ENCODE data around the gene ATRX. TPM values are rescaled to one million over a fixed set of nuclear protein-coding genes. Genes with fewer than 3 reads are reported as not detected.

ATRX gene
- total and polyA plus RNA-seq, 2 of the 8 experiments (the other 6 are each of a cell fraction or from before 2014, with no cell fraction given), result 28.4 to 97.8 TPM

- TF ChIP-seq PHF8 (conservative IDR thresholded peaks at IDR 0.05; ENCODE audit: low read depth, low read length) (no peak), CREB1 (IDR thresholded peaks at IDR 0.05) (no peak), FOSL1 (IDR thresholded peaks at IDR 0.05; ENCODE audit: insufficient read depth, low read depth, low read length) (no peak), CEBPB (IDR thresholded peaks at IDR 0.05; ENCODE audit: low read depth, low read length) (no peak), YY1 (IDR thresholded peaks at IDR 0.05; ENCODE audit: low read depth, low read length) (no peak), KDM4A (IDR thresholded peaks at IDR 0.05; ENCODE audit: low read depth, low read length, severe bottlenecking) (no peak), RBBP5 (IDR thresholded peaks at IDR 0.05; ENCODE audit: borderline replicate concordance, low read depth, low read length) (no peak), EP300 (IDR thresholded peaks at IDR 0.05; ENCODE audit: borderline replicate concordance in 1 of 2, low read depth in 2 of 2, low read length in 2 of 2) (no peak), MAFK (IDR thresholded peaks at IDR 0.05; ENCODE audit: low read depth, low read length) (no peak)
Observed at GRCh38 chrX:77788050-77788449, 2.0 kb upstream of the ATRX start (continued).

Measured in H1 (cell line).